NCI-H82 treated with DMSO at 0.1 percent for 48 hours (cell line): ENCODE results near the gene SPSB2.
"Not testable (repeated sequence)": the region's sequence is repeated elsewhere in the genome, so short reads cannot be mapped to it uniquely, and the experiment has no call there.

Experiments used
- DNase-seq: peaks from one replicate; lab custom pipeline; 2025; ENCODE audit not compliant: unreplicated experiment; lab: John Stamatoyannopoulos, UW

Gene SPSB2

GRCh38 chr12:6871052-6871957 is 1.8 kb downstream of the SPSB2 start:
- DNase-seq, result no peak

DNA sequence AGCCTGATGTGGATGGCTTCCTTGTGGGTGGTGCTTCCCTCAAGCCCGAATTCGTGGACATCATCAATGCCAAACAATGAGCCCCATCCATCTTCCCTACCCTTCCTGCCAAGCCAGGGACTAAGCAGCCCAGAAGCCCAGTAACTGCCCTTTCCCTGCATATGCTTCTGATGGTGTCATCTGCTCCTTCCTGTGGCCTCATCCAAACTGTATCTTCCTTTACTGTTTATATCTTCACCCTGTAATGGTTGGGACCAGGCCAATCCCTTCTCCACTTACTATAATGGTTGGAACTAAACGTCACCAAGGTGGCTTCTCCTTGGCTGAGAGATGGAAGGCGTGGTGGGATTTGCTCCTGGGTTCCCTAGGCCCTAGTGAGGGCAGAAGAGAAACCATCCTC is 2.8 kb downstream of the SPSB2 start:
- not testable (repeated sequence) for DNase-seq

DNA sequence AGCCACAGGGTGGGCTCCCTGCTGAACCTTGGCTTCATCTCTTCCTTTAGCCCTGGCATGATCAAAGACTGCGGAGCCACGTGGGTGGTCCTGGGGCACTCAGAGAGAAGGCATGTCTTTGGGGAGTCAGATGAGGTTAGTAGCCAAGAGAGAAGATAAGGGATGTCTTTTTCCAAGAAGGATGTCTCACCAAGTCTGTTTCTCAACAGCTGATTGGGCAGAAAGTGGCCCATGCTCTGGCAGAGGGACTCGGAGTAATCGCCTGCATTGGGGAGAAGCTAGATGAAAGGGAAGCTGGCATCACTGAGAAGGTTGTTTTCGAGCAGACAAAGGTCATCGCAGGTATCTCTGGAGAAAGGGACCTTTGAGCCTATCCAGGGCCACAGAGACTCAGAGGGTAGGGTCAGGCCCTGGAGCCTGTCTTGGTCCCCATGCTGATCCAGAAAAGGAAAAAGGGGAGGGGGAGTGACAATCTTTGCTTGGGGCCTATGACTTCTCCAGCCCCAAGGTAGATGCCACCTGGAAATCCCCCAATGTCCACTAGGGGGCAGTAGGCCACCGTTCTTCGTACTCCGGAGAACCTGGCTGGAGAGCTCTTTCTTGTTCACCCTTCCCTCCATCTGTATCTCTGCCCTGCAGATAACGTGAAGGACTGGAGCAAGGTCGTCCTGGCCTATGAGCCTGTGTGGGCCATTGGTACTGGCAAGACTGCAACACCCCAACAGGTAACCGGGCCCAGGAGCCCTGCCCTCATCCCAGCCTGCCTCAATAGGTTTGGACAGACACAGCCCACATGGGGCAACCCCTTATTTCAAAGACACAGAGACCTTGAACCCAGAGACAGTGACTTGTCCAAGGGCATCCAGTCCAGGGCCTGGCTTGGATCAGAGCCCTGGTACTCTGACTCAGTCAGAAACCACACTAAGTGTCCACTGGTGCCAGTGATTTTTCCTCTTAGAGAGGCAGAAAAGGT is 3.8 kb downstream of the SPSB2 start:
- DNase-seq, result peak; percentile 66

DNA sequence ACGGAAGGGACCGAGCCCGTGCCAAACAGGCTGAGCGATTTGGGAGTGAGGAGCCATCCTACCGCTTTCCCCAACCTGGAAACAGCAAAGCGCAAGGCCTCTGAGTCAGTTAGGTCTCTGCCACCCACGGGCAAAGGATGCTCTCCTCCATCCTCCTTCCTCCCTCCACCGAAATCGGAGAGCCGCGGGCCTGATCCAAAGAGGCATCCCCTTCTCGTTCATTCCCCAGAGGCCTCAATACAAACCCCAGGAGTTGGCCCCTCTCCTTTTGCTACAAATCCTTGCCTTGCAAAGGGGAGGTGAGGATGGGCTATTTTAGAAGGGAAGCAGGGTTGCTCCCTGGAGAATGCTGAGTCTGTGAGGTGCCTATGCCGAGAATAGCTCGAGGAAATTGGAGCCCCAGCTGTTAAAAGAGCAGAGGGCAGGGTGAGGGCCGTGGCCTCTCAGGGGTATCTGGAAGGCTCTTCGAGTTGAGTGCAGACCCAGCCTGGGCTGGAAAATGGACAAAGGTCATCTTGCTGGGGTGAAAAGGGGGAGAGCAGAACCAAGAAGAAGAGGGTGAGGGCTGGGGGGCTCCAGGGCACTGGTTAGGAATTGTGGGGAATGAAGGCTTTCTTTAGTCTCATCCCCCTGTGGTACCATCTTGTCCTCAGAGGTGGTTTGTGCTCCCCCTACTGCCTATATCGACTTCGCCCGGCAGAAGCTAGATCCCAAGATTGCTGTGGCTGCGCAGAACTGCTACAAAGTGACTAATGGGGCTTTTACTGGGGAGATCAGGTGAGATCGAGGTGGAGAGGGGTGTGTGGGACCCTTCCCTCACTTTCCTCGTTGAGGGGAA is 4.7 kb downstream of the SPSB2 start:
- DNase-seq, result no peak

DNA sequence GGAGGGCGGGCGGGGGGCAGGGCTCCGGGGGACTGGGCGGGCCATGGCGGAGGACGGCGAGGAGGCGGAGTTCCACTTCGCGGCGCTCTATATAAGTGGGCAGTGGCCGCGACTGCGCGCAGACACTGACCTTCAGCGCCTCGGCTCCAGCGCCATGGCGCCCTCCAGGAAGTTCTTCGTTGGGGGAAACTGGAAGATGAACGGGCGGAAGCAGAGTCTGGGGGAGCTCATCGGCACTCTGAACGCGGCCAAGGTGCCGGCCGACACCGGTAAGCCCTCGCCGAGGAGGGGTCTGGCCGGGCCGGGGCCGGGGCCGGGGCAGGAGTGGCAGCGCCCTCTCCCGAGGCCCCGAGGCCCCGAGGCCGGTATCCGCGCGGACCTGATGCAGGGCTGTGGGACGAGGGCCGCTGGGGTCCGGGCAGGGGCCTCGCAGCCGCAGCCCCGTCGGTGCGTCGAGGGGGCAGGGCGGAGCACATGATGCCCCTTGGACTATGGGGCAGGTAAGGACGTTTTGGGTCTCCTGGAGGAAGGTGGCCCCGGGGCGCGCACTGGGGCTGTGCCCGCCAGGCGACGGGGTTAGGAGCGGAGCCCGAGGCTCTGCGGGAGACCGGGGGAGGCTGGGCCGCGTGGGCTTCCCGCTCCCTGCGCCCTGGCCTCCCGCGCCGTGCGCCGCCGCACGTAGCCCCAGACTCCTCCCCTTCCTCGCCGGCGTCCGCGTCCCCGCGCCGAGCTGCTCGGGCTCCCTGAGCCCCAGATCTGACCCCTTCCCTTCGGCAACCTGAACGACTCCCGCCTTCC is 5.5 kb downstream of the SPSB2 start, which contains the start of gene TPI1:
Gene TPI1 (plus strand): TSS at position 119 of the 798 bp plus-strand sequence. CDS start 36 bp downstream, at position 155.
- DNase-seq, result peak; percentile 77

DNA sequence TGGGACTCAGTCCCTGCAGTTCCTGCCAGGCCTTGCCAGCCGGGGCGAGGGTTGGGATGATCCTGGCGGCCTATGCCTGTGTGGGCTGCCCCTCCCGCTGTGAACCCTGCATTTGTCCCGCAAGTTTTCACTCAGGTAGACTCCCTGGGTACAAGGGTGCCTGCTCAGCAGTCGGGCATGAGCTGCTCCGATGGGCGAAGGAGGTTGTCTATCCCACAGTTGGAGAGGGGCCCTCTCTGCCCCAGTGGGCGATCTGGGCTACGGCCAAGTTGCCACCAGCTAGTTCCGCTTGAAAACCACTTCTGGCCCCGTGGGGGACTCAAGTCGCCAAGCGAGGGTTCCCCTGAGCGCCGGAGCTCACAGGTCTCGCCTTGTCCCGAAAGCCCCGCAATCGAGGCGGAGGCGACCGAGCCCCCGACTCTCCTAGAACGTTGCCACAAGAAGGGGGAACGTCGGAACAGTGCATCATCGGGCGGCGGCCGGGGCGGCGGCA is 6.1 kb downstream of the SPSB2 start:
- DNase-seq, result no peak

- DNase-seq, result no peak
Observed at GRCh38 chr12:6866163-6866919, 6.8 kb downstream of the SPSB2 start.

- not testable (repeated sequence) for DNase-seq
Observed at GRCh38 chr12:6865307-6865706, 7.8 kb downstream of the SPSB2 start.

- no peak for DNase-seq
Observed at GRCh38 chr12:6863586-6864321, 9.3 kb downstream of the SPSB2 start.

- no peak for DNase-seq
Observed at GRCh38 chr12:6863033-6863432, 10.1 kb downstream of the SPSB2 start.

DNA sequence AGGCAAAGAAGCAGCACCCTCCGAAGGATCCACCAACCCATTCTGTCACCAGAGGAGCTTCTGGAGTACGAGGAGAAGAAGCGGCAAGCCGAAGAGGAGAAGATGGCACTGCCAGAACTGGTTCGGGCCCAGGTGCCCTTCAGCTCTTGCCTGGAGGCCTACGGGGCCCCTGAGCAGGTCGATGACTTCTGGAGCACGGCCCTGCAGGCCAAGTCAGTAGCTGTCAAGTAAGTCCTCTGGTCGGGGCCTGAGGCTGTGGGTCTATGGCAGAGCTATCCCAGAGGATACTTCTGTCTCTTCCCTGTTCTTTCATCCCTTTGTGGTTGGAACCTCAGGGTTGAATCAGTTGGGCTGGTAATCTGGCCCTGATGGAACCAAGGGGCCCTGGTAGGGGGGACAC is 11.7 kb downstream of the SPSB2 start:
- no peak for DNase-seq

- no peak for DNase-seq
Observed at GRCh38 chr12:6860942-6861341, 12.2 kb downstream of the SPSB2 start.

GRCh38 chr12:6860116-6860515 is 13.0 kb downstream of the SPSB2 start:
- no peak for DNase-seq

GRCh38 chr12:6858799-6859198 is 14.3 kb downstream of the SPSB2 start:
- no peak for DNase-seq

- DNase-seq, result no peak
Observed at GRCh38 chr12:6855322-6855721, 17.8 kb downstream of the SPSB2 start.

- DNase-seq, result no peak
Observed at GRCh38 chr12:6854036-6854435, 19.1 kb downstream of the SPSB2 start.

- no peak for DNase-seq
Observed at GRCh38 chr12:6853626-6854025, 19.5 kb downstream of the SPSB2 start.

GRCh38 chr12:6852651-6853354 is 20.3 kb downstream of the SPSB2 start:
- DNase-seq, result no peak
